ENCODE measurements around the gene SLC7A6. TPM values are rescaled to one million over a fixed set of nuclear protein-coding genes. Genes with fewer than 3 reads are reported as not detected.

Gene SLC7A6
- total and polyA plus RNA-seq, 2 experiments from 2014 or later = 17.3 to 20.9 TPM

GRCh38 chr16:68230176-68230571 lies 34.2 kb upstream of the SLC7A6 start:
- in situ Hi-C loops (cut with MboI) = no loop called here
- 81 to 83% methylated on average over 9 of the region's 9 CpGs for WGBS, 2 experiments (ENCODE audit: low coverage in 1 of 2, low lambda C conversion rate in 2 of 2, missing lambda C conversion rate in 2 of 2)
- no peak overlapping the region for H3K27ac ChIP-seq

GRCh38 chr16:68230956-68231355 lies 33.4 kb upstream of the SLC7A6 start:
- TF ChIP-seq EZH2phosphoT487 (IDR thresholded peaks at IDR 0.05; ENCODE audit: insufficient read depth, low read depth) (no peak), EZH2 (IDR thresholded peaks at IDR 0.05; ENCODE audit: insufficient read depth, poor library complexity, severe bottlenecking) (no peak)
- in situ Hi-C loops (cut with MboI) = no loop called here
- DNase-seq = no peak
- Histone ChIP-seq H3K4me1 (ENCODE audit: insufficient read depth) (no peaks in the 10 kb centered on the region; the same call in 1 of the 2 replicates), H3K79me2 (ENCODE audit: insufficient read depth) (no peaks in the 10 kb centered on the region), H3F3A (ENCODE audit: insufficient read depth) (0 out of 2 replicates have a peak, but pooled peaks cover 3% of the 10 kb centered on the region), H2AFZ (no peak overlapping the region), H3K4me2 (ENCODE audit: unreplicated experiment) (no peak overlapping the region), H3K4me3 (no peak overlapping the region), H3K9me3 (ENCODE audit: low read depth) (no peaks in the 10 kb centered on the region), H3K36me3 (ENCODE audit: low read depth) (no peaks in the 10 kb centered on the region), H4K20me1 (ENCODE audit: insufficient read depth) (no peaks in the 10 kb centered on the region), H3K9ac (no peak overlapping the region), H3K27me3 (replicated peaks; ENCODE audit: insufficient read depth) (no peaks in the 10 kb centered on the region), H3K27ac (no peak overlapping the region), H3K9me2 (ENCODE audit: insufficient read depth) (no peaks in the 10 kb centered on the region)
- WGBS, 2 experiments (ENCODE audit: low coverage in 1 of 2, low lambda C conversion rate in 2 of 2, missing lambda C conversion rate in 2 of 2) = 87 to 90% methylated on average over 11 to 12 of the region's 12 CpGs

More at GRCh38 chr16:68230176-68230571, 34.2 kb upstream of the SLC7A6 start:
- Histone ChIP-seq H3K36me3 (ENCODE audit: low read depth) (no peaks in the 10 kb centered on the region), H3F3A (ENCODE audit: insufficient read depth) (0 out of 2 replicates have a peak, but pooled peaks cover 3% of the 10 kb centered on the region), H3K9me2 (ENCODE audit: insufficient read depth) (no peaks in the 10 kb centered on the region), H3K27me3 (replicated peaks; ENCODE audit: insufficient read depth) (no peaks in the 10 kb centered on the region), H3K4me3 (no peak overlapping the region), H2AFZ (no peak overlapping the region), H3K9me3 (ENCODE audit: low read depth) (no peaks in the 10 kb centered on the region), H3K4me2 (ENCODE audit: unreplicated experiment) (no peak overlapping the region), H3K79me2 (ENCODE audit: insufficient read depth) (no peaks in the 10 kb centered on the region), H3K9ac (no peak overlapping the region), H3K4me1 (ENCODE audit: insufficient read depth) (no peaks in the 10 kb centered on the region; the same call in 1 of the 2 replicates), H4K20me1 (ENCODE audit: insufficient read depth) (no peaks in the 10 kb centered on the region)
- TF ChIP-seq EZH2 (IDR thresholded peaks at IDR 0.05; ENCODE audit: insufficient read depth, poor library complexity, severe bottlenecking) = no peak
- no peak for TF ChIP-seq EZH2phosphoT487 (IDR thresholded peaks at IDR 0.05; ENCODE audit: insufficient read depth, low read depth)
- DNase-seq = no peak

GRCh38 chr16:68231384-68232136 lies 32.8 kb upstream of the SLC7A6 start:
- TF ChIP-seq EZH2phosphoT487 (IDR thresholded peaks at IDR 0.05; ENCODE audit: insufficient read depth, low read depth) = no peak
- no peak for TF ChIP-seq EZH2 (IDR thresholded peaks at IDR 0.05; ENCODE audit: insufficient read depth, poor library complexity, severe bottlenecking)
- in situ Hi-C loops (cut with MboI) = no loop called here
- Histone ChIP-seq H4K20me1 (ENCODE audit: insufficient read depth) (no peaks in the 10 kb centered on the region), H3F3A (ENCODE audit: insufficient read depth) (0 out of 2 replicates have a peak, but pooled peaks cover 3% of the 10 kb centered on the region), H3K4me2 (ENCODE audit: unreplicated experiment) (no peak overlapping the region), H3K4me1 (ENCODE audit: insufficient read depth) (no peaks in the 10 kb centered on the region; the same call in 1 of the 2 replicates), H3K4me3 (no peak overlapping the region), H3K27ac (no peak overlapping the region), H3K27me3 (replicated peaks; ENCODE audit: insufficient read depth) (no peaks in the 10 kb centered on the region), H3K9me3 (ENCODE audit: low read depth) (no peaks in the 10 kb centered on the region), H3K9ac (no peak overlapping the region), H2AFZ (no peak overlapping the region), H3K36me3 (ENCODE audit: low read depth) (no peaks in the 10 kb centered on the region), H3K9me2 (ENCODE audit: insufficient read depth) (no peaks in the 10 kb centered on the region), H3K79me2 (ENCODE audit: insufficient read depth) (no peaks in the 10 kb centered on the region)
- WGBS, 2 experiments (ENCODE audit: low coverage in 1 of 2, low lambda C conversion rate in 2 of 2, missing lambda C conversion rate in 2 of 2) = 88 to 89% methylated on average over 25 to 26 of the region's 26 CpGs
- DNase-seq = no peak

GRCh38 chr16:68232335-68232734 lies 32.0 kb upstream of the SLC7A6 start:
- H3K9me2 ChIP-seq (ENCODE audit: insufficient read depth) = no peaks in the 10 kb centered on the region
- H3K79me2 ChIP-seq (ENCODE audit: insufficient read depth) = no peaks in the 10 kb centered on the region
- H4K20me1 ChIP-seq (ENCODE audit: insufficient read depth) = no peaks in the 10 kb centered on the region
- H3K4me3 ChIP-seq = no peak overlapping the region
- no peaks in the 10 kb centered on the region for H3K36me3 ChIP-seq (ENCODE audit: low read depth)
- in situ Hi-C loops (cut with MboI) = no loop called here
- H3K4me1 ChIP-seq (ENCODE audit: insufficient read depth) = no peaks in the 10 kb centered on the region; the same call in 1 of the 2 replicates
- WGBS, 2 experiments (ENCODE audit: low coverage in 1 of 2, low lambda C conversion rate in 2 of 2, missing lambda C conversion rate in 2 of 2) = 77 to 81% methylated on average over 16 of the region's 16 CpGs
- no peak overlapping the region for H3K4me2 ChIP-seq (ENCODE audit: unreplicated experiment)
- no peaks in the 10 kb centered on the region for H3K27me3 ChIP-seq (replicated peaks; ENCODE audit: insufficient read depth)
- H3K27ac ChIP-seq = no peak overlapping the region
- no peak for DNase-seq
- H3K9me3 ChIP-seq (ENCODE audit: low read depth) = no peaks in the 10 kb centered on the region
- H2AFZ ChIP-seq = no peak overlapping the region
- TF ChIP-seq EZH2phosphoT487 (IDR thresholded peaks at IDR 0.05; ENCODE audit: insufficient read depth, low read depth) = no peak
- no peak for TF ChIP-seq EZH2 (IDR thresholded peaks at IDR 0.05; ENCODE audit: insufficient read depth, poor library complexity, severe bottlenecking)
- H3F3A ChIP-seq (ENCODE audit: insufficient read depth) = 0 out of 2 replicates have a peak, but pooled peaks cover under 1% of the 10 kb centered on the region
- no peak overlapping the region for H3K9ac ChIP-seq
